ENCODE results near the gene RNF34.

GRCh38 chr12:121398355-121398754 is 1.6 kb upstream of the RNF34 start:
- TF ChIP-seq CTCF (IDR thresholded peaks at IDR 0.05; ENCODE audit: extremely low read depth in 1 of 2, insufficient read depth in 1 of 2, low read depth in 1 of 2, low read length in 2 of 2): no peak
- no peak for TF ChIP-seq POLR2A (IDR thresholded peaks at IDR 0.05; ENCODE audit: low read depth, low read length)
- TF ChIP-seq POLR2AphosphoS5 (IDR thresholded peaks at IDR 0.05; ENCODE audit: insufficient read depth, low read depth, low read length): no peak
- TF ChIP-seq EZH2 (IDR thresholded peaks at IDR 0.05; ENCODE audit: borderline replicate concordance, low read depth, low read length, severe bottlenecking): no peak
- TF ChIP-seq MYC (IDR thresholded peaks at IDR 0.05; ENCODE audit: low read depth, low read length): no peak
- TF ChIP-seq FOS (IDR thresholded peaks at IDR 0.05; ENCODE audit: borderline replicate concordance, insufficient read depth, low read length): no peak
- TF ChIP-seq MAX (IDR thresholded peaks at IDR 0.05; ENCODE audit: insufficient read depth, insufficient read length): no peak
- no peak for TF ChIP-seq JUN (IDR thresholded peaks at IDR 0.05; ENCODE audit: borderline replicate concordance, insufficient read depth, insufficient read length, low read depth)

All from endothelial cell of umbilical vein (primary cell).